ENCODE data around the gene SRSF3. TPM values are rescaled to one million over a fixed set of nuclear protein-coding genes. Genes with fewer than 3 reads are reported as not detected.

Gene SRSF3
- total and polyA plus RNA-seq, 9 of the 15 experiments (the other 6 are each of a cell fraction or from before 2014, with no cell fraction given) = 337 to 1,200 (median 518) TPM

DNA sequence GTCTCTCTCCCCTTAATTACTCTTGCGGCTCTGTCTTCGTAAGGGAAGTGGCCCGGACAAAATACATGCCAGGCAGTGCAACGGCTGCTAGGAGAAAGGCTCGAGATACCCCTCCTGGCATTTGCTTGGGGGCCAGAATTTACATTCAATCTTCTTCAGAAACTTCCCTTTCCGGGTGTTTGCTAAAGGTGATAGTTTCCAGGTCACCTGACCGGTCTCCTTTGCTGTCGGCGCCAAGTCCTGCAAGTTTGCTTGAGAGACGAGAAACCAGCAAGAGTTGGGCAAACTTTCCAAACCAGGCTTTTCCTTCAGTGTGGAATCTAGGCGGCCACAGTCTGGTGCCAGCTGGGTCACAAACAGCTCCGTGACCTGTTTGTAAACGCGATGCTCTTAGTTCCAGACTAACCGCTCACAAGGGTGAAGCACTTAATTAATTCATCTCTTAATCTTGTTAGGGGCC lies 563 bp upstream of the SRSF3 start (continued):
- TF ChIP-seq BCL6 (CRISPR knock-in tag; IDR thresholded peaks at IDR 0.05) (0 out of 2 replicates have a peak, but pooled peaks have one; percentile 65), HNRNPLL (IDR thresholded peaks at IDR 0.05; ENCODE audit: low read depth, low read length, poor library complexity, severe bottlenecking) (no peak), MEF2D (tag; conservative IDR thresholded peaks at IDR 0.05; ENCODE audit: low read depth) (0 out of 2 replicates have a peak, but pooled peaks have one; percentile 52)

DNA sequence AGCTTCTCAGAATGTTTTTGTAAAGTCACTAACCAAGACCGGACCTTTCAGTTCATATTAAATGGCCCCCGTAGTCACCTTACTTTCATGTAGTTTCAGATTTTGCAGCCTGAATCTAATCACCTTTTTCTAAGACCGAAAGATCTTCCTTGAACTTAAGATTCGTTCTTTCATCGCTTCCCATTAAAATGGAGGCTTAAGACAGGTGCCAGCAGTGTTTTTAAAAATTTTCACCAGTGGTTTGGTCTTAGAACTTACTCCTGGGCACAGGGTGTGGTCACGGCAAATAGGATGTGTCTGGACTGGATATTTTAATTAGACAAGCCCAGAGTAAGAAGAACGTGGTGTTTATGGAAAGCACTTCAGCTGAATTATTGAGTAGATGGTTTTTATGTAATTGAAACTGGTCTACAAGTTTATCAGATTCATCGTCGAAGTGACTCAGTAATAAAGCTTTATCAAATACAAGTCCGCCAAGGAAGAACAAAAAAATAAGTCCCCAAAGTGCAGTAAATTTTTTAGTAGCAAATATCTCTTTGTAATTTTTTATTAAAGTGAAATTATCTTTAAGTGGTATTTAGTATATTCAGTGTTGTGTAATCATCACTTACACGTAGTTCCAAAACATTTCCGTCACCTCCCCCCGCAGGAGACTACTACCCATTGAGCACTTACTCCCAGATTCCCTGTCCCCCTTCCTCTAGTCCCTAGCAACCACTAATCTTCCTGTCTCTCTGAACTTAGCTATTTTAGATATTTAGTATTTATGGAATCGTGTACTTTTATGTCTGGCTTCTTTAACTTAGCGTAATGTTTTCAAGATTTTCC lies 868 bp downstream of the SRSF3 start:
- Histone ChIP-seq H3K9ac (ENCODE audit: insufficient read depth in 1 of 2, low read depth in 2 of 2, low read length in 2 of 2) (peak overlapping the region; percentile 92 to 96), H3K79me2 (ENCODE audit: control insufficient read depth, insufficient read depth, low read length) (peaks cover 68% of the 10 kb centered on the region), H3K36me3 (ENCODE audit: control insufficient read depth, insufficient read depth, low read length) (peaks cover 52% of the 10 kb centered on the region), H2AFZ (ENCODE audit: low read depth, low read length) (no peak overlapping the region), H3K4me1 (replicated peaks in 1 of 2; ENCODE audit: control insufficient read depth in 2 of 2, insufficient read depth in 2 of 2, low read length in 2 of 2) (peaks cover 27 to 32% of the 10 kb centered on the region in 2 experiments), H3K4me2 (ENCODE audit: insufficient read depth, low read length) (peak overlapping the region; percentile 90), H4K20me1 (replicated peaks; ENCODE audit: control insufficient read depth, insufficient read depth, low read length) (peaks cover 54% of the 10 kb centered on the region), H3K9me3 (replicated peaks; ENCODE audit: control insufficient read depth, insufficient read depth, low read depth, low read length) (no peaks in the 10 kb centered on the region; the same call in 1 of the 2 replicates), H3K4me3 (peak overlapping the region; percentile 69), H3K9me1 (ENCODE audit: control insufficient read depth, insufficient read depth, low read length) (peaks cover 12% of the 10 kb centered on the region), H3K27ac (ENCODE audit: extremely low read depth, low read depth, low read length) (peak overlapping the region; percentile 94), H3K27me3 (ENCODE audit: control insufficient read depth in 2 of 2, insufficient read depth in 2 of 2, low read length in 2 of 2) (no peaks in the 10 kb centered on the region)
- FAIRE-seq (no peak), ATAC-seq (peak; percentile 54), DNase-seq (ENCODE audit: extremely low read depth in 1 of 4, low spot score in 3 of 4) (peak in 2 of 4 experiments; percentile 51 to 66)
- WGBS (ENCODE audit: insufficient coverage, low coverage, missing lambda C conversion rate) = under 1% methylated on average over 15 of the region's 15 CpGs
- no TSS peak for BruUV-seq (replicated peaks)
- ChIA-PET POLR2A (interaction anchor here (0.6 to 9.8 kb wide), 47 partner anchors 8 to 592 kb away, joined by 3 to 239 read pairs (median 4); partner anchors contain the start of genes MAPK14, MTCH1 and PPIL1), CTCF (ENCODE audit: low intra/inter-chr PET ratio) (no interaction called here)
- intact Hi-C loops (cut with micrococcal nuclease) = loop anchor here (1.0 to 5.0 kb wide), 3 partner anchors 48 to 172 kb away; partner anchors contain the start of genes KCTD20, PXT1 and STK38
- in situ Hi-C loops (cut with MboI) = no loop called here
- TF ChIP-seq ZNF121 (CRISPR knock-in tag; conservative IDR thresholded peaks at IDR 0.05) = no peak
- TF ChIP-seq ARID1B (IDR thresholded peaks at IDR 0.05) = peak; percentile 12
- TF ChIP-seq, protein P1, sequence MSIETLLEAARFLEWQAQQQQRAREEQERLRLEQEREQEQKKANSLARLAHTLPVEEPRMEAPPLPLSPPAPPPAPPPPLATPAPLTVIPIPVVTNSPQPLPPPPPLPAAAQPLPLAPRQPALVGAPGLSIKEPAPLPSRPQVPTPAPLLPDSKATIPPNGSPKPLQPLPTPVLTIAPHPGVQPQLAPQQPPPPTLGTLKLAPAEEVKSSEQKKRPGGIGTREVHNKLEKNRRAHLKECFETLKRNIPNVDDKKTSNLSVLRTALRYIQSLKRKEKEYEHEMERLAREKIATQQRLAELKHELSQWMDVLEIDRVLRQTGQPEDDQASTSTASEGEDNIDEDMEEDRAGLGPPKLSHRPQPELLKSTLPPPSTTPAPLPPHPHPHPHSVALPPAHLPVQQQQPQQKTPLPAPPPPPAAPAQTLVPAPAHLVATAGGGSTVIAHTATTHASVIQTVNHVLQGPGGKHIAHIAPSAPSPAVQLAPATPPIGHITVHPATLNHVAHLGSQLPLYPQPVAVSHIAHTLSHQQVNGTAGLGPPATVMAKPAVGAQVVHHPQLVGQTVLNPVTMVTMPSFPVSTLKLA (conservative IDR thresholded peaks at IDR 0.05) = peak in 1 of 2 experiments; percentile 37; a peak in 2 of 4 replicates
- no peak for TF ChIP-seq POLR3A (IDR thresholded peaks at IDR 0.05; ENCODE audit: borderline replicate concordance, extremely low read depth, insufficient read depth, insufficient read length)
- peak; percentile 45 for TF ChIP-seq CCNT2 (IDR thresholded peaks at IDR 0.05; ENCODE audit: borderline replicate concordance, extremely low read depth, insufficient read length, low read depth, low read length)
- no peak for TF ChIP-seq POLR2AphosphoS5 (IDR thresholded peaks at IDR 0.05; ENCODE audit: control insufficient read depth, insufficient read depth, low read depth, low read length)
- TF ChIP-seq, protein P2, sequence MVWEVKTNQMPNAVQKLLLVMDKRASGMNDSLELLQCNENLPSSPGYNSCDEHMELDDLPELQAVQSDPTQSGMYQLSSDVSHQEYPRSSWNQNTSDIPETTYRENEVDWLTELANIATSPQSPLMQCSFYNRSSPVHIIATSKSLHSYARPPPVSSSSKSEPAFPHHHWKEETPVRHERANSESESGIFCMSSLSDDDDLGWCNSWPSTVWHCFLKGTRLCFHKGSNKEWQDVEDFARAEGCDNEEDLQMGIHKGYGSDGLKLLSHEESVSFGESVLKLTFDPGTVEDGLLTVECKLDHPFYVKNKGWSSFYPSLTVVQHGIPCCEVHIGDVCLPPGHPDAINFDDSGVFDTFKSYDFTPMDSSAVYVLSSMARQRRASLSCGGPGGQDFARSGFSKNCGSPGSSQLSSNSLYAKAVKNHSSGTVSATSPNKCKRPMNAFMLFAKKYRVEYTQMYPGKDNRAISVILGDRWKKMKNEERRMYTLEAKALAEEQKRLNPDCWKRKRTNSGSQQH (CRISPR knock-in tag; IDR thresholded peaks at IDR 0.05) = 0 out of 2 replicates have a peak, but pooled peaks have one; percentile 41
- peak; percentile 10 for TF ChIP-seq FUS (optimal IDR thresholded peaks at IDR 0.05; ENCODE audit: low read depth, low read length)
- TF ChIP-seq SP2 (IDR thresholded peaks at IDR 0.05; ENCODE audit: extremely low read depth, low read depth, low read length, poor library complexity, severe bottlenecking) = no peak
- TF ChIP-seq PTTG1 (tag; IDR thresholded peaks at IDR 0.05; ENCODE audit: low read depth) = no peak
